Smooth muscle cell of the brain vasculature (primary cell): ENCODE measurements around the gene IL12RB1.

Experiments
- DNase-seq: peaks from one replicate; pipeline ENCODE4 v3.0.0-alpha.2; 2012; ENCODE audit warnings: low read depth, low spot score

IL12RB1 gene

GRCh38 chr19:18086590-18087138 is at the start of gene IL12RB1:
Gene IL12RB1, minus strand, starts transcription at chr19:18086934. Its CDS starts 111 bp downstream, at chr19:18086823.
- no peak for DNase-seq

GRCh38 chr19:18135712-18136584 is 49.2 kb upstream of the IL12RB1 start:
- no peak for DNase-seq

- no peak for DNase-seq
Observed at GRCh38 chr19:18131841-18132596, 45.3 kb upstream of the IL12RB1 start.

- no peak for DNase-seq
Observed at GRCh38 chr19:18130523-18131242, 43.9 kb upstream of the IL12RB1 start.

GRCh38 chr19:18128805-18129204 is 42.1 kb upstream of the IL12RB1 start:
- DNase-seq: no peak

GRCh38 chr19:18128044-18128443 is 41.3 kb upstream of the IL12RB1 start:
- no peak for DNase-seq

GRCh38 chr19:18126097-18126496 is 39.4 kb upstream of the IL12RB1 start:
- no peak for DNase-seq

- no peak for DNase-seq
Observed at GRCh38 chr19:18123819-18124218, 37.1 kb upstream of the IL12RB1 start.

GRCh38 chr19:18122860-18123795 is 36.4 kb upstream of the IL12RB1 start:
- DNase-seq: no peak

GRCh38 chr19:18122424-18122823 is 35.7 kb upstream of the IL12RB1 start:
- no peak for DNase-seq

- no peak for DNase-seq
Observed at GRCh38 chr19:18121166-18121565, 34.4 kb upstream of the IL12RB1 start.

GRCh38 chr19:18120127-18120526 is 33.4 kb upstream of the IL12RB1 start:
- no peak for DNase-seq

GRCh38 chr19:18119717-18120105 is 33.0 kb upstream of the IL12RB1 start:
- no peak for DNase-seq

- no peak for DNase-seq
Observed at GRCh38 chr19:18119013-18119716, 32.4 kb upstream of the IL12RB1 start.

GRCh38 chr19:18118420-18119012 is 31.8 kb upstream of the IL12RB1 start:
- DNase-seq: no peak

GRCh38 chr19:18117692-18118378 is 31.1 kb upstream of the IL12RB1 start:
- peak; percentile 35 for DNase-seq

- no peak for DNase-seq
Observed at GRCh38 chr19:18117364-18117691, 30.6 kb upstream of the IL12RB1 start.

- DNase-seq: no peak
Observed at GRCh38 chr19:18114483-18114882, 27.7 kb upstream of the IL12RB1 start.

GRCh38 chr19:18113827-18114226 is 27.1 kb upstream of the IL12RB1 start:
- no peak for DNase-seq
